Endothelial cell of umbilical vein (primary cell): ENCODE data around the gene PPP1R15B. TPM values are rescaled to one million over a fixed set of nuclear protein-coding genes. Genes with fewer than 3 reads are reported as not detected.

Experiments used
- BruUV-seq: library from RNA; stranded (reverse); fragments of 400-500 nt; replicated peaks from 2 replicates; lab custom pipeline; 2021; lab: Mats Ljungman, UMichigan
- CTCF ChIA-PET: fragments of 300-600, 350-600 bp; sonication (Branson Sonifier 250); formaldehyde crosslinking; loops from one replicate; lab custom pipeline; 2021; ENCODE audit warnings: antibody characterized with exemption, inconsistent platforms; lab: Charles Lee
- POLR2A ChIA-PET: fragments of 300-600, 350-600 bp; sonication (Branson Sonifier 250); formaldehyde crosslinking; loops from one replicate; lab custom pipeline; 2021; ENCODE audit warnings: antibody characterized with exemption, inconsistent platforms; lab: Charles Lee
- DNase-seq: peaks from one replicate; pipeline ENCODE4 v3.0.0-alpha.2; 2011; ENCODE audit warnings: low read depth, low spot score
- FAIRE-seq: peaks from 2 replicates; lab custom pipeline; 2011; peaks lifted over from hg19 to GRCh38; lab: Jason Lieb, UNC
- H2AFZ ChIP-seq: 2 replicates; pipeline ENCODE4 v1.6.0; 2012; ENCODE audit warnings: low read depth, low read length, control low read depth, inconsistent platforms
- H3K27ac ChIP-seq: 2 replicates; pipeline ENCODE4 v1.5.1; 2011; ENCODE audit warnings: low read depth, mild to moderate bottlenecking, control low read depth, low read length, moderate library complexity; ENCODE audit not compliant: insufficient read depth
- H3K27me3 ChIP-seq, 2 experiments: 2 replicates each; pipeline versions ENCODE4 v1.6.0 to v1.6.1; 2011; ENCODE audit warnings: low read length in 2 of 2, mixed read lengths in 1 of 2; ENCODE audit not compliant: control insufficient read depth in 2 of 2, insufficient read depth in 2 of 2
- H3K36me3 ChIP-seq, 2 experiments: 2 replicates in 1 of 2; 3 replicates in 1 of 2; pipeline ENCODE4 v1.5.1; 2011; ENCODE audit warnings: low read length in 2 of 2, mild to moderate bottlenecking in 1 of 2, moderate library complexity in 1 of 2; ENCODE audit not compliant: control insufficient read depth in 2 of 2, insufficient read depth in 2 of 2; ENCODE audit errors: extremely low read depth in 1 of 2
- H3K4me1 ChIP-seq: 3 replicates; pipeline ENCODE4 v1.5.1; 2011; ENCODE audit warnings: mild to moderate bottlenecking, low read length; ENCODE audit not compliant: control insufficient read depth, insufficient read depth; ENCODE audit errors: extremely low read depth
- H3K4me2 ChIP-seq: 2 replicates; pipeline ENCODE4 v1.6.1; 2011; ENCODE audit warnings: low read length, control low read depth, mixed read lengths; ENCODE audit not compliant: insufficient read depth
- H3K4me3 ChIP-seq, 3 experiments: fragments of 200-600 bp in 1 of 3; sonication (generic), shearing (Covaris generic) in 1 of 3; replicated peaks in 1 of 3; 2 replicates each; pipeline ENCODE4 v1.5.1; 2011 to 2016; ENCODE audit warnings: control low read depth in 3 of 3, low read length in 3 of 3, mild to moderate bottlenecking in 2 of 3, inconsistent platforms in 1 of 3, low read depth in 1 of 3, moderate library complexity in 1 of 3; ENCODE audit not compliant: insufficient read depth in 1 of 3
- H3K79me2 ChIP-seq: 2 replicates; pipeline ENCODE4 v1.6.0; 2012; ENCODE audit warnings: low read length, inconsistent platforms; ENCODE audit not compliant: control insufficient read depth, insufficient read depth
- H3K9ac ChIP-seq: replicated peaks from 2 replicates; pipeline ENCODE3; 2011; ENCODE audit warnings: low read length, control low read depth; ENCODE audit not compliant: insufficient read depth; ENCODE audit errors: extremely low read depth
- H3K9me1 ChIP-seq: replicated peaks from 3 replicates; pipeline ENCODE4 v1.6.0; 2011; ENCODE audit warnings: mild to moderate bottlenecking, low read length; ENCODE audit not compliant: control insufficient read depth, insufficient read depth; ENCODE audit errors: extremely low read depth
- H3K9me3 ChIP-seq: replicated peaks from 2 replicates; pipeline ENCODE4 v1.5.1; 2012; ENCODE audit warnings: low read length, inconsistent platforms; ENCODE audit not compliant: control insufficient read depth, insufficient read depth
- H4K20me1 ChIP-seq: replicated peaks from 2 replicates; pipeline ENCODE3; 2011; ENCODE audit warnings: mild to moderate bottlenecking, low read length; ENCODE audit not compliant: control insufficient read depth, insufficient read depth; ENCODE audit errors: extremely low read depth
- EZH2 ChIP-seq: IDR thresholded peaks from 2 replicates; pipeline ENCODE4 v1.6.1; 2012; ENCODE audit warnings: borderline replicate concordance, low read depth, mild to moderate bottlenecking, moderate library complexity, low read length, inconsistent platforms; ENCODE audit not compliant: severe bottlenecking
- FOS ChIP-seq: IDR thresholded peaks from 2 replicates; pipeline ENCODE4 v1.6.1; 2011; ENCODE audit warnings: mild to moderate bottlenecking, low read length, moderate library complexity, borderline replicate concordance; ENCODE audit not compliant: insufficient read depth
- GATA2 ChIP-seq: IDR thresholded peaks from 2 replicates; pipeline ENCODE4 v1.7.0; 2011; ENCODE audit warnings: low read depth, mild to moderate bottlenecking, moderate library complexity, mixed read lengths, low read length; ENCODE audit not compliant: insufficient read length, insufficient read depth
- JUN ChIP-seq: IDR thresholded peaks from 2 replicates; pipeline ENCODE4 v1.6.1; 2011; ENCODE audit warnings: borderline replicate concordance, low read depth; ENCODE audit not compliant: insufficient read length, insufficient read depth
- MAX ChIP-seq: IDR thresholded peaks from 2 replicates; pipeline ENCODE4 v1.6.1; 2011; ENCODE audit not compliant: insufficient read depth, insufficient read length
- MYC ChIP-seq: IDR thresholded peaks from one replicate; pipeline ENCODE4 v1.6.1; 2011; ENCODE audit warnings: mild to moderate bottlenecking, low read depth, low read length
- POLR2A ChIP-seq: IDR thresholded peaks from 2 replicates; pipeline ENCODE4 v1.6.1; 2012; ENCODE audit warnings: low read depth, mild to moderate bottlenecking, control low read depth, low read length
- POLR2AphosphoS5 ChIP-seq: IDR thresholded peaks from 2 replicates; pipeline ENCODE4 v1.6.1; 2012; ENCODE audit warnings: low read depth, mild to moderate bottlenecking, control low read depth, low read length, moderate library complexity; ENCODE audit not compliant: insufficient read depth
- dilution Hi-C: fragments of 300-500 bp; cut with MboI; formaldehyde crosslinking; loops from one replicate; pipeline ENCODE4 v1.15.0; 2019; ENCODE audit warnings: low sequenced_read_pairs; ENCODE audit not compliant: extremely low pct_ligation_motif_present
- intact Hi-C: fragments of 100-400 bp; cut with micrococcal nuclease; formaldehyde crosslinking; loops from one replicate; pipeline ENCODE4 v1.10.0; 2022
- polyA plus RNA-seq, 4 experiments: library from polyadenylated mRNA; depleted of rRNA in 3 of 4; stranded (reverse) in 3 of 4; unstranded in 1 of 4; fragments of >200 nt; gene quantifications; 2 replicates each; pipeline versions ENCODE4 v1.2.1 to v1.2.3, GENCODE V29; 2011 to 2012; ENCODE audit warnings: missing spikeins in 1 of 4
- total RNA-seq: library from RNA; stranded (reverse); gene quantifications from 2 replicates; pipeline ENCODE4 v1.2.3, GENCODE V29; 2021
- TF ChIP-seq, protein P1 (sequence below), 2 donors: IDR thresholded peaks; 1 replicate in 1 of 2; 2 replicates in 1 of 2; pipeline ENCODE4 v1.5.1; 2011; ENCODE audit warnings: low read length in 2 of 2, mild to moderate bottlenecking in 2 of 2, moderate library complexity in 2 of 2, control low read depth in 1 of 2, inconsistent platforms in 1 of 2, low read depth in 1 of 2; ENCODE audit not compliant: insufficient read depth in 1 of 2; ENCODE audit errors: extremely low read depth in 1 of 2

PPP1R15B gene
- total and polyA plus RNA-seq, 2 donors (not counting 3 experiments of a cell fraction or from before 2014, with no cell fraction given): 16.8 to 39.8 TPM

DNA sequence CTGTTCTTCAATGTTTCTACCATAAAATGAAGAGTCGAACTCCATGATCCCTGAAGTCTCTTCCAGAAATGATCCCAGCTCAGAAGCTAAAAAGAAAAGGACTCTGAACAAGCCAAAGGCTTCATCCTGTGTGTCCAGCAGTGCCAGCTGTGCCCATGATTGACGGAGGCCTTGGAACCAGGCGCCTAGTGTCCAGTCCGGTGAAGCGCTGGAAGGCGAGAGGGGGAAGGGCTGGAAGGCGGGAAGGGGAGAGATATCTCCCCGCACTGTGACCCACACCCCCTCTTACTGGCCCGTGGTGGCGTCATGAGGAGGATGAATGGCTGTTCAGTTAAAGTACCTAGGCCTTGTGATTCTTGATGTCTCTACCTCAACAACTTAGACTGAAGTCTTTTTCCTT lies 41.4 kb downstream of the PPP1R15B start:
- no peak overlapping the region for H3K4me3 ChIP-seq
- dilution Hi-C loops (no loop called here), intact Hi-C loops (no loop called here)
- H4K20me1 ChIP-seq: no peaks in the 10 kb centered on the region
- H3K9me1 ChIP-seq: no peaks in the 10 kb centered on the region
- no peak overlapping the region for H3K9ac ChIP-seq
- POLR2A ChIA-PET: interaction anchor here (0.6 kb wide), 1 partner anchor 187 kb away, joined by 8 read pairs; no protein-coding TSS in a partner anchor
- H3K4me1 ChIP-seq: peaks cover 20% of the 10 kb centered on the region
- no peaks in the 10 kb centered on the region for H3K36me3 ChIP-seq
- H3K79me2 ChIP-seq: no peaks in the 10 kb centered on the region
- H2AFZ ChIP-seq: no peak overlapping the region
- BruUV-seq: no TSS peak
- no peak overlapping the region for H3K27ac ChIP-seq
- no peaks in the 10 kb centered on the region for H3K27me3 ChIP-seq
- DNase-seq (no peak), FAIRE-seq (no peak)
- no peak overlapping the region for H3K4me2 ChIP-seq
- H3K9me3 ChIP-seq: no peaks in the 10 kb centered on the region
- TF ChIP-seq MYC (no peak), EZH2 (no peak), POLR2AphosphoS5 (no peak), POLR2A (no peak), JUN (no peak), FOS (no peak), MAX (no peak), GATA2 (no peak)
- TF ChIP-seq, protein P1, sequence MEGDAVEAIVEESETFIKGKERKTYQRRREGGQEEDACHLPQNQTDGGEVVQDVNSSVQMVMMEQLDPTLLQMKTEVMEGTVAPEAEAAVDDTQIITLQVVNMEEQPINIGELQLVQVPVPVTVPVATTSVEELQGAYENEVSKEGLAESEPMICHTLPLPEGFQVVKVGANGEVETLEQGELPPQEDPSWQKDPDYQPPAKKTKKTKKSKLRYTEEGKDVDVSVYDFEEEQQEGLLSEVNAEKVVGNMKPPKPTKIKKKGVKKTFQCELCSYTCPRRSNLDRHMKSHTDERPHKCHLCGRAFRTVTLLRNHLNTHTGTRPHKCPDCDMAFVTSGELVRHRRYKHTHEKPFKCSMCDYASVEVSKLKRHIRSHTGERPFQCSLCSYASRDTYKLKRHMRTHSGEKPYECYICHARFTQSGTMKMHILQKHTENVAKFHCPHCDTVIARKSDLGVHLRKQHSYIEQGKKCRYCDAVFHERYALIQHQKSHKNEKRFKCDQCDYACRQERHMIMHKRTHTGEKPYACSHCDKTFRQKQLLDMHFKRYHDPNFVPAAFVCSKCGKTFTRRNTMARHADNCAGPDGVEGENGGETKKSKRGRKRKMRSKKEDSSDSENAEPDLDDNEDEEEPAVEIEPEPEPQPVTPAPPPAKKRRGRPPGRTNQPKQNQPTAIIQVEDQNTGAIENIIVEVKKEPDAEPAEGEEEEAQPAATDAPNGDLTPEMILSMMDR (IDR thresholded peaks at IDR 0.05; ENCODE audit: extremely low read depth in 1 of 2, insufficient read depth in 1 of 2, low read depth in 1 of 2, low read length in 2 of 2): no peak
- CTCF ChIA-PET: interaction anchor here (0.8 to 6.2 kb wide), 6 partner anchors 8 to 208 kb away, joined by 3 to 81 read pairs (median 6); partner anchors contain the start of gene GOLT1A
